K562 (cell line): ENCODE data around the gene TFAP2E. TPM values are rescaled to one million over a fixed set of nuclear protein-coding genes. Genes with fewer than 3 reads are reported as not detected.

Experiments
- CHD2 ChIP-seq: IDR thresholded peaks from 2 replicates; pipeline ENCODE4 v1.6.1; 2011; ENCODE audit warnings: low read depth, low read length
- CREB3L1 ChIP-seq: fragments of 450-650 bp; IDR thresholded peaks from 2 replicates; pipeline ENCODE4 v1.6.1; 2014; ENCODE audit warnings: low read depth, mild to moderate bottlenecking, moderate library complexity, borderline replicate concordance
- E2F6 ChIP-seq, 2 experiments: IDR thresholded peaks; 2 replicates each; pipeline ENCODE4 v1.6.1; 2011; ENCODE audit warnings: borderline replicate concordance in 1 of 2, control low read depth in 1 of 2, low read depth in 1 of 2, low read length in 1 of 2, mild to moderate bottlenecking in 1 of 2, mixed read lengths in 1 of 2, moderate library complexity in 1 of 2; ENCODE audit not compliant: insufficient read depth in 1 of 2, insufficient read length in 1 of 2, poor library complexity in 1 of 2, severe bottlenecking in 1 of 2; ENCODE audit errors: extremely low read depth in 1 of 2
- ETV6 ChIP-seq, 3 experiments: fragments of 150-350 bp in 1 of 3; sonication (generic) in 1 of 3; formaldehyde crosslinking in 1 of 3; IDR thresholded peaks; 2 replicates each; pipeline versions ENCODE4 v1.6.1 to v1.8.0; 2014 to 2022; ENCODE audit warnings: borderline replicate concordance in 2 of 3, low read depth in 2 of 3, antibody characterized with exemption in 1 of 3, low read length in 1 of 3, mild to moderate bottlenecking in 1 of 3, missing genetic modification reagents in 1 of 3
- GABPB1 ChIP-seq: sonication (generic); formaldehyde crosslinking; IDR thresholded peaks from 2 replicates; pipeline ENCODE4 v1.8.0; 2022; ENCODE audit warnings: mild to moderate bottlenecking, missing genetic modification reagents
- HDGF ChIP-seq: fragments of 450-650 bp; IDR thresholded peaks from 2 replicates; pipeline ENCODE4 v1.6.1; 2016
- ID3 ChIP-seq, 2 experiments: fragments of 250-450 bp in 1 of 2; fragments of 450-650 bp in 1 of 2; sonication (Bioruptor Pico) in 1 of 2; IDR thresholded peaks; 2 replicates each; pipeline versions ENCODE4 v1.6.1 to v1.8.0; 2016 to 2021; ENCODE audit warnings: mild to moderate bottlenecking in 2 of 2, moderate library complexity in 2 of 2, missing compliant biosample characterization in 1 of 2, missing genetic modification characterization in 1 of 2
- MAZ ChIP-seq, 2 experiments: fragments of 450-650 bp in 1 of 2; sonication (generic) in 1 of 2; formaldehyde crosslinking; IDR thresholded peaks in 1 of 2; conservative IDR thresholded peaks in 1 of 2; 2 replicates each; pipeline versions ENCODE4 v1.4.0 to v1.5.0; 2020; ENCODE audit warnings: mild to moderate bottlenecking in 1 of 2, missing genetic modification reagents in 1 of 2
- MTF1 ChIP-seq: fragments of 250-450 bp; sonication (Bioruptor Pico); IDR thresholded peaks from 2 replicates; pipeline ENCODE4 v1.9.0; 2021; ENCODE audit warnings: moderate library complexity, mild to moderate bottlenecking, inconsistent platforms, borderline replicate concordance
- NFE2 ChIP-seq: IDR thresholded peaks from 2 replicates; pipeline ENCODE4 v1.6.1; 2014; ENCODE audit warnings: antibody characterized with exemption, low read depth
- NONO ChIP-seq, 2 experiments: fragments of 200-400 bp in 1 of 2; fragments of 450-650 bp in 1 of 2; formaldehyde crosslinking in 1 of 2; IDR thresholded peaks; 2 replicates each; pipeline ENCODE4 v1.6.1; 2017; ENCODE audit warnings: low read depth in 2 of 2, mild to moderate bottlenecking in 2 of 2, moderate library complexity in 2 of 2, low read length in 1 of 2
- SMARCC2 ChIP-seq: fragments of 450-650 bp; IDR thresholded peaks from 2 replicates; pipeline ENCODE4 v1.6.1; 2017; ENCODE audit warnings: antibody characterized with exemption, moderate library complexity, mild to moderate bottlenecking, low read depth
- TBL1XR1 ChIP-seq, 2 experiments: IDR thresholded peaks; 2 replicates each; pipeline ENCODE4 v1.6.1; 2012; ENCODE audit warnings: improper control_type of control experiment in 2 of 2, low read length in 2 of 2, mild to moderate bottlenecking in 1 of 2
- TRIM25 ChIP-seq: fragments of 450-650 bp; IDR thresholded peaks from 2 replicates; pipeline ENCODE4 v1.7.0; 2016; ENCODE audit warnings: borderline replicate concordance
- UBTF ChIP-seq, 2 experiments: IDR thresholded peaks; 2 replicates each; pipeline ENCODE4 v1.6.1; 2012; ENCODE audit warnings: improper control_type of control experiment in 2 of 2, low read depth in 2 of 2, low read length in 2 of 2, borderline replicate concordance in 1 of 2
- ZNF354B ChIP-seq: fragments of 250-450 bp; sonication (Bioruptor Pico); IDR thresholded peaks from 2 replicates; pipeline ENCODE4 v1.4.0; 2020
- polyA plus RNA-seq, 8 experiments: library from polyadenylated mRNA; depleted of rRNA in 4 of 8; stranded (reverse) in 5 of 8; unstranded in 3 of 8; fragments of >200 nt; fragmentation: Nextera tagmentation in 2 of 8; fragmentation: Illumina TruSeq in 1 of 8; extraction: Ambion mirVana in 2 of 8; extraction: Trizol in 1 of 8; gene quantifications; 2 replicates each; pipeline versions ENCODE4 v1.2.1 to v1.2.3, GENCODE V29; 2011 to 2014; ENCODE audit warnings: inconsistent platforms in 1 of 8, missing spikeins in 1 of 8
- total RNA-seq, 7 experiments: library from RNA; depleted of rRNA in 6 of 7; stranded (reverse); fragments of >200 nt in 6 of 7; fragmentation: Illumina TruSeq in 2 of 7; extraction: Trizol in 2 of 7; gene quantifications; 2 replicates each; pipeline versions ENCODE4 v1.2.1 to v1.2.3, GENCODE V29; 2011 to 2021; ENCODE audit warnings: low replicate concordance in 1 of 7

TFAP2E gene
- total and polyA plus RNA-seq, 9 of the 15 experiments (the other 6 are each of a cell fraction or from before 2014, with no cell fraction given), result 0.03 to 0.11 (median 0.07) TPM; not detected in 4

GRCh38 chr1:35557611-35558373 is 15.3 kb upstream of the TFAP2E start, which contains the start of gene NCDN (continued):
- TF ChIP-seq E2F6 (IDR thresholded peaks at IDR 0.05; ENCODE audit: borderline replicate concordance in 1 of 2, extremely low read depth in 1 of 2, insufficient read depth in 1 of 2, insufficient read length in 1 of 2, low read depth in 1 of 2, low read length in 1 of 2, poor library complexity in 1 of 2, severe bottlenecking in 1 of 2) (peak; percentile 67 to 69), NFE2 (peak; percentile 35; the same call in 1 of the 2 replicates), HDGF (peak; percentile 68; the same call in 1 of the 2 replicates), SMARCC2 (0 out of 2 replicates have a peak, but pooled peaks have one; percentile 28), ZNF354B (no peak), CHD2 (peak; percentile 92), GABPB1 (CRISPR knock-in tag) (peak; percentile 92), TBL1XR1 (IDR thresholded peaks at IDR 0.05; ENCODE audit: low read length in 2 of 2) (peak; percentile 39 to 61; a peak in 2 of 4 replicates), ETV6 (IDR thresholded peaks at IDR 0.05; ENCODE audit: borderline replicate concordance in 1 of 2, low read depth in 2 of 2, low read length in 1 of 2) (0 out of 4 replicates have a peak, but pooled peaks of 1 of the 2 experiments have one; percentile 13), ETV6 (CRISPR knock-in tag; IDR thresholded peaks at IDR 0.05; ENCODE audit: borderline replicate concordance) (no peak), MAZ (CRISPR knock-in tag; conservative IDR thresholded peaks at IDR 0.05 in 1 of 2, IDR thresholded peaks at IDR 0.05 in 1 of 2) (peak; percentile 99 to 100), MTF1 (peak; percentile 22; the same call in 1 of the 2 replicates), NONO (IDR thresholded peaks at IDR 0.05; ENCODE audit: low read depth in 2 of 2, low read length in 1 of 2) (peak in 1 of 2 experiments; percentile 95; a peak in 3 of 4 replicates), CREB3L1 (peak; percentile 80; the same call in 1 of the 2 replicates), TRIM25 (peak; percentile 97; the same call in 1 of the 2 replicates), UBTF (IDR thresholded peaks at IDR 0.05; ENCODE audit: borderline replicate concordance in 1 of 2, low read depth in 2 of 2, low read length in 2 of 2) (peak in 1 of 2 experiments; percentile 70; a peak in 2 of 4 replicates), ID3 (CRISPR knock-in tag; IDR thresholded peaks at IDR 0.05) (no peak), ID3 (tag; IDR thresholded peaks at IDR 0.05) (peak; percentile 70; the same call in 1 of the 2 replicates)
